Endothelial cell of umbilical vein (primary cell): ENCODE measurements around the gene PIK3R2. TPM values are rescaled to one million over a fixed set of nuclear protein-coding genes. Genes with fewer than 3 reads are reported as not detected.
A peak's percentile ranks its signal among the peaks of the same experiment; 100 is the strongest.

Experiments
- BruUV-seq: library from RNA; stranded (reverse); fragments of 400-500 nt; replicated peaks from 2 replicates; lab custom pipeline; 2021; lab: Mats Ljungman, UMichigan
- CTCF ChIA-PET: fragments of 300-600, 350-600 bp; sonication (Branson Sonifier 250); formaldehyde crosslinking; loops from one replicate; lab custom pipeline; 2021; ENCODE audit warnings: antibody characterized with exemption, inconsistent platforms; lab: Charles Lee
- POLR2A ChIA-PET: fragments of 300-600, 350-600 bp; sonication (Branson Sonifier 250); formaldehyde crosslinking; loops from one replicate; lab custom pipeline; 2021; ENCODE audit warnings: antibody characterized with exemption, inconsistent platforms; lab: Charles Lee
- DNase-seq: peaks from one replicate; pipeline ENCODE4 v3.0.0-alpha.2; 2011; ENCODE audit warnings: low read depth, low spot score
- FAIRE-seq: peaks from 2 replicates; lab custom pipeline; 2011; peaks lifted over from hg19 to GRCh38; lab: Jason Lieb, UNC
- H2AFZ ChIP-seq: 2 replicates; pipeline ENCODE4 v1.6.0; 2012; ENCODE audit warnings: low read depth, low read length, control low read depth, inconsistent platforms
- H3K27ac ChIP-seq: 2 replicates; pipeline ENCODE4 v1.5.1; 2011; ENCODE audit warnings: low read depth, mild to moderate bottlenecking, control low read depth, low read length, moderate library complexity; ENCODE audit not compliant: insufficient read depth
- H3K27me3 ChIP-seq, 2 experiments: 2 replicates each; pipeline versions ENCODE4 v1.6.0 to v1.6.1; 2011; ENCODE audit warnings: low read length in 2 of 2, mixed read lengths in 1 of 2; ENCODE audit not compliant: control insufficient read depth in 2 of 2, insufficient read depth in 2 of 2
- H3K36me3 ChIP-seq, 2 experiments: 2 replicates in 1 of 2; 3 replicates in 1 of 2; pipeline ENCODE4 v1.5.1; 2011; ENCODE audit warnings: low read length in 2 of 2, mild to moderate bottlenecking in 1 of 2, moderate library complexity in 1 of 2; ENCODE audit not compliant: control insufficient read depth in 2 of 2, insufficient read depth in 2 of 2; ENCODE audit errors: extremely low read depth in 1 of 2
- H3K4me1 ChIP-seq: 3 replicates; pipeline ENCODE4 v1.5.1; 2011; ENCODE audit warnings: mild to moderate bottlenecking, low read length; ENCODE audit not compliant: control insufficient read depth, insufficient read depth; ENCODE audit errors: extremely low read depth
- H3K4me2 ChIP-seq: 2 replicates; pipeline ENCODE4 v1.6.1; 2011; ENCODE audit warnings: low read length, control low read depth, mixed read lengths; ENCODE audit not compliant: insufficient read depth
- H3K4me3 ChIP-seq, 3 experiments: fragments of 200-600 bp in 1 of 3; sonication (generic), shearing (Covaris generic) in 1 of 3; replicated peaks in 1 of 3; 2 replicates each; pipeline ENCODE4 v1.5.1; 2011 to 2016; ENCODE audit warnings: control low read depth in 3 of 3, low read length in 3 of 3, mild to moderate bottlenecking in 2 of 3, inconsistent platforms in 1 of 3, low read depth in 1 of 3, moderate library complexity in 1 of 3; ENCODE audit not compliant: insufficient read depth in 1 of 3
- H3K79me2 ChIP-seq: 2 replicates; pipeline ENCODE4 v1.6.0; 2012; ENCODE audit warnings: low read length, inconsistent platforms; ENCODE audit not compliant: control insufficient read depth, insufficient read depth
- H3K9ac ChIP-seq: replicated peaks from 2 replicates; pipeline ENCODE3; 2011; ENCODE audit warnings: low read length, control low read depth; ENCODE audit not compliant: insufficient read depth; ENCODE audit errors: extremely low read depth
- H3K9me1 ChIP-seq: replicated peaks from 3 replicates; pipeline ENCODE4 v1.6.0; 2011; ENCODE audit warnings: mild to moderate bottlenecking, low read length; ENCODE audit not compliant: control insufficient read depth, insufficient read depth; ENCODE audit errors: extremely low read depth
- H3K9me3 ChIP-seq: replicated peaks from 2 replicates; pipeline ENCODE4 v1.5.1; 2012; ENCODE audit warnings: low read length, inconsistent platforms; ENCODE audit not compliant: control insufficient read depth, insufficient read depth
- H4K20me1 ChIP-seq: replicated peaks from 2 replicates; pipeline ENCODE3; 2011; ENCODE audit warnings: mild to moderate bottlenecking, low read length; ENCODE audit not compliant: control insufficient read depth, insufficient read depth; ENCODE audit errors: extremely low read depth
- EZH2 ChIP-seq: IDR thresholded peaks from 2 replicates; pipeline ENCODE4 v1.6.1; 2012; ENCODE audit warnings: borderline replicate concordance, low read depth, mild to moderate bottlenecking, moderate library complexity, low read length, inconsistent platforms; ENCODE audit not compliant: severe bottlenecking
- FOS ChIP-seq: IDR thresholded peaks from 2 replicates; pipeline ENCODE4 v1.6.1; 2011; ENCODE audit warnings: mild to moderate bottlenecking, low read length, moderate library complexity, borderline replicate concordance; ENCODE audit not compliant: insufficient read depth
- GATA2 ChIP-seq: IDR thresholded peaks from 2 replicates; pipeline ENCODE4 v1.7.0; 2011; ENCODE audit warnings: low read depth, mild to moderate bottlenecking, moderate library complexity, mixed read lengths, low read length; ENCODE audit not compliant: insufficient read length, insufficient read depth
- JUN ChIP-seq: IDR thresholded peaks from 2 replicates; pipeline ENCODE4 v1.6.1; 2011; ENCODE audit warnings: borderline replicate concordance, low read depth; ENCODE audit not compliant: insufficient read length, insufficient read depth
- MYC ChIP-seq: IDR thresholded peaks from one replicate; pipeline ENCODE4 v1.6.1; 2011; ENCODE audit warnings: mild to moderate bottlenecking, low read depth, low read length
- POLR2A ChIP-seq: IDR thresholded peaks from 2 replicates; pipeline ENCODE4 v1.6.1; 2012; ENCODE audit warnings: low read depth, mild to moderate bottlenecking, control low read depth, low read length
- POLR2AphosphoS5 ChIP-seq: IDR thresholded peaks from 2 replicates; pipeline ENCODE4 v1.6.1; 2012; ENCODE audit warnings: low read depth, mild to moderate bottlenecking, control low read depth, low read length, moderate library complexity; ENCODE audit not compliant: insufficient read depth
- dilution Hi-C: fragments of 300-500 bp; cut with MboI; formaldehyde crosslinking; loops from one replicate; pipeline ENCODE4 v1.15.0; 2019; ENCODE audit warnings: low sequenced_read_pairs; ENCODE audit not compliant: extremely low pct_ligation_motif_present
- intact Hi-C: fragments of 100-400 bp; cut with micrococcal nuclease; formaldehyde crosslinking; loops from one replicate; pipeline ENCODE4 v1.10.0; 2022
- polyA plus RNA-seq, 4 experiments: library from polyadenylated mRNA; depleted of rRNA in 3 of 4; stranded (reverse) in 3 of 4; unstranded in 1 of 4; fragments of >200 nt; gene quantifications; 2 replicates each; pipeline versions ENCODE4 v1.2.1 to v1.2.3, GENCODE V29; 2011 to 2012; ENCODE audit warnings: missing spikeins in 1 of 4
- total RNA-seq: library from RNA; stranded (reverse); gene quantifications from 2 replicates; pipeline ENCODE4 v1.2.3, GENCODE V29; 2021
- TF ChIP-seq, protein P1 (sequence below): IDR thresholded peaks from 2 replicates; pipeline ENCODE4 v1.6.1; 2011; ENCODE audit not compliant: insufficient read depth, insufficient read length
- TF ChIP-seq, protein P2 (sequence below), 2 donors: IDR thresholded peaks; 1 replicate in 1 of 2; 2 replicates in 1 of 2; pipeline ENCODE4 v1.5.1; 2011; ENCODE audit warnings: low read length in 2 of 2, mild to moderate bottlenecking in 2 of 2, moderate library complexity in 2 of 2, control low read depth in 1 of 2, inconsistent platforms in 1 of 2, low read depth in 1 of 2; ENCODE audit not compliant: insufficient read depth in 1 of 2; ENCODE audit errors: extremely low read depth in 1 of 2

PIK3R2 gene
- total and polyA plus RNA-seq, 2 donors (not counting 3 experiments of a cell fraction or from before 2014, with no cell fraction given), result 8.1 to 15.2 TPM

DNA sequence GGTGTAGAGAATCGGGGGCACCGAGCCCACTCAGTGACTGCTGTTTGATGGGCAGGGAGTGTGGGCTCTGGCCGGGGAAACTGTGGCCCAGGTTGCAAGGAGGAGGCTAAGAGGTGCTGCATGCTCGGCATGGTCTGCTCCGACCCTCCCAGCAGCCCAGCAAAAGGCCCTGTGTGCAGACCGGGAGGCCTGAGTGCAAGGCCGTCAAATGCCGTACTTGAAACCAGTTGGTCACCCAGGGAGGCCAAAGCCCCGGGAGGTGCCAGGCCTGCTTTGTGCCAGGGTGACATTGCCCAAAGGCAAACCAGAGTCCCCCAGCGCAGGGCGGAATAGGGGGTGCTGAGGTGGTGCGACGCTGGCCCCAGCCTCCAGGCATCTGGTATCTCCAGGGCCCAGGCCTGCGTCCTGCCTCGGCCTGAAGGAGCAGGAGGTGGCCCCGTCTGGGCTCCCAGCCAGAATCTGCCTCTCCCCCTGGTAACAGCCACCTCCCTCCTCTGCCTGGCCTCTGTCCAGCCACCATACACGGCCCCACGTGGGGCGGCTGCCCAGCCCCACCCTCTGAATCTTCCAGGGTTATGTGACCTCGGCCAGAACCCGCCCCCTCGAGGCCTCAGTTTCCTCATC, 4.0 kb downstream of the PIK3R2 start:
- intact Hi-C loops, result no loop called here
- no peaks in the 10 kb centered on the region for H3K9me3 ChIP-seq
- H3K27ac ChIP-seq, result no peak overlapping the region
- ChIA-PET CTCF (interaction anchor here (1.7 kb wide), 1 partner anchor 44 kb away, joined by 6 read pairs; no protein-coding TSS in a partner anchor), POLR2A (interaction anchor here (0.6 kb wide), 1 partner anchor 13 kb away, joined by 3 read pairs; no protein-coding TSS in a partner anchor)
- no peaks in the 10 kb centered on the region for H4K20me1 ChIP-seq
- BruUV-seq, result no TSS peak
- H3K4me2 ChIP-seq, result no peak overlapping the region
- H3K27me3 ChIP-seq, result no peaks in the 10 kb centered on the region
- H3K36me3 ChIP-seq, result peaks cover 0 to 11% of the 10 kb centered on the region in 2 experiments
- H3K4me3 ChIP-seq, result no peak overlapping the region
- dilution Hi-C loops, result no loop called here
- H3K79me2 ChIP-seq, result peaks cover 11% of the 10 kb centered on the region
- no peak overlapping the region for H2AFZ ChIP-seq
- TF ChIP-seq, protein P1, sequence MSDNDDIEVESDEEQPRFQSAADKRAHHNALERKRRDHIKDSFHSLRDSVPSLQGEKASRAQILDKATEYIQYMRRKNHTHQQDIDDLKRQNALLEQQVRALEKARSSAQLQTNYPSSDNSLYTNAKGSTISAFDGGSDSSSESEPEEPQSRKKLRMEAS, result peak; percentile 36
- no peak for TF ChIP-seq GATA2
- peak; percentile 47 for TF ChIP-seq POLR2AphosphoS5
- peak; percentile 19 for TF ChIP-seq POLR2A
- no peak overlapping the region for H3K9ac ChIP-seq
- FAIRE-seq (peak; percentile 82), DNase-seq (peak; percentile 85)
- H3K4me1 ChIP-seq, result peaks cover 23% of the 10 kb centered on the region
- no peaks in the 10 kb centered on the region for H3K9me1 ChIP-seq

DNA sequence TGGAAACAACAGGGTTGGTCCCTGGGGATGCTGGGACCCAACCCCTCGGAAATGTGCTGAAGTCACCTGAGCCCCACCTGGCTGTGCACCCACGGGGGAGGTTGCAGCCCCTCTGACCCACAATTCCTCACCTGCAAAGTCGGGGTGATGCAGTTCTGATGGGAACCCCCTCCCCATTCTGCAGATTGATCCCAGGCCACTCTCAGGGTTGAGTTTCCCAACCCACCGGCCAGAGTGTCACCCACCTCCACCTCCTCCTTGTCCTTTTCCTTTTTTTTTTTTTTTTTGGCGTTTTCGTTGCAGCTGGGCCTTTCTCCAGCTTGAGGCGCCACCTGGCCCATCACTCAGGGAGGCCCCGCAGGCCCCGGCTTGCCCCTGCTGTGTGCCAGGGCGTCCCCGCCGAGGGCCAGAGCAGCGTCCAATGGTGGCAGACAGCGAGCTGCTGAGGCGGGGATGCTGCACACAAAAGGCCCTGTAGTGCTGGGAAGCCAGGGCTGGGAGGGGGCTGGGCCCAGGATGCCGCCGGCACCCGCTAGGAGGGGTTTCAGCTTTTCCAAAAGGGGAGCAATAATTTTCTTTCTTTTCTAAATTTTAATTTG, 4.6 kb downstream of the PIK3R2 start:
- ChIA-PET CTCF (interaction anchor here (1.2 to 1.3 kb wide), 3 partner anchors 11 to 171 kb away, joined by 3 to 7 read pairs (median 4); no protein-coding TSS in a partner anchor), POLR2A (interaction anchor here (0.6 kb wide), 1 partner anchor 12 kb away, joined by 3 read pairs; no protein-coding TSS in a partner anchor)
- FAIRE-seq (no peak), DNase-seq (no peak)
- Histone ChIP-seq H2AFZ (no peak overlapping the region), H3K79me2 (peaks cover 11% of the 10 kb centered on the region), H3K9me3 (no peaks in the 10 kb centered on the region), H3K9ac (no peak overlapping the region), H3K9me1 (no peaks in the 10 kb centered on the region), H3K4me3 (no peak overlapping the region), H3K4me2 (no peak overlapping the region), H3K27me3 (no peaks in the 10 kb centered on the region), H3K27ac (no peak overlapping the region), H3K4me1 (peaks cover 23% of the 10 kb centered on the region), H4K20me1 (no peaks in the 10 kb centered on the region), H3K36me3 (peaks cover 0 to 16% of the 10 kb centered on the region in 2 experiments)
- no TSS peak for BruUV-seq
- TF ChIP-seq EZH2, result no peak
- TF ChIP-seq, protein P2, sequence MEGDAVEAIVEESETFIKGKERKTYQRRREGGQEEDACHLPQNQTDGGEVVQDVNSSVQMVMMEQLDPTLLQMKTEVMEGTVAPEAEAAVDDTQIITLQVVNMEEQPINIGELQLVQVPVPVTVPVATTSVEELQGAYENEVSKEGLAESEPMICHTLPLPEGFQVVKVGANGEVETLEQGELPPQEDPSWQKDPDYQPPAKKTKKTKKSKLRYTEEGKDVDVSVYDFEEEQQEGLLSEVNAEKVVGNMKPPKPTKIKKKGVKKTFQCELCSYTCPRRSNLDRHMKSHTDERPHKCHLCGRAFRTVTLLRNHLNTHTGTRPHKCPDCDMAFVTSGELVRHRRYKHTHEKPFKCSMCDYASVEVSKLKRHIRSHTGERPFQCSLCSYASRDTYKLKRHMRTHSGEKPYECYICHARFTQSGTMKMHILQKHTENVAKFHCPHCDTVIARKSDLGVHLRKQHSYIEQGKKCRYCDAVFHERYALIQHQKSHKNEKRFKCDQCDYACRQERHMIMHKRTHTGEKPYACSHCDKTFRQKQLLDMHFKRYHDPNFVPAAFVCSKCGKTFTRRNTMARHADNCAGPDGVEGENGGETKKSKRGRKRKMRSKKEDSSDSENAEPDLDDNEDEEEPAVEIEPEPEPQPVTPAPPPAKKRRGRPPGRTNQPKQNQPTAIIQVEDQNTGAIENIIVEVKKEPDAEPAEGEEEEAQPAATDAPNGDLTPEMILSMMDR (IDR thresholded peaks at IDR 0.05; ENCODE audit: extremely low read depth in 1 of 2, insufficient read depth in 1 of 2, low read depth in 1 of 2, low read length in 2 of 2), result no peak
- no peak for TF ChIP-seq POLR2A
- TF ChIP-seq POLR2AphosphoS5, result no peak
- TF ChIP-seq JUN, result no peak
- no peak for TF ChIP-seq GATA2
- no peak for TF ChIP-seq FOS
- TF ChIP-seq, protein P1, result no peak
- TF ChIP-seq MYC, result no peak
- dilution Hi-C loops (no loop called here), intact Hi-C loops (no loop called here)
